ENCODE results near the gene CXXC5.

The CXXC5 gene

DNA sequence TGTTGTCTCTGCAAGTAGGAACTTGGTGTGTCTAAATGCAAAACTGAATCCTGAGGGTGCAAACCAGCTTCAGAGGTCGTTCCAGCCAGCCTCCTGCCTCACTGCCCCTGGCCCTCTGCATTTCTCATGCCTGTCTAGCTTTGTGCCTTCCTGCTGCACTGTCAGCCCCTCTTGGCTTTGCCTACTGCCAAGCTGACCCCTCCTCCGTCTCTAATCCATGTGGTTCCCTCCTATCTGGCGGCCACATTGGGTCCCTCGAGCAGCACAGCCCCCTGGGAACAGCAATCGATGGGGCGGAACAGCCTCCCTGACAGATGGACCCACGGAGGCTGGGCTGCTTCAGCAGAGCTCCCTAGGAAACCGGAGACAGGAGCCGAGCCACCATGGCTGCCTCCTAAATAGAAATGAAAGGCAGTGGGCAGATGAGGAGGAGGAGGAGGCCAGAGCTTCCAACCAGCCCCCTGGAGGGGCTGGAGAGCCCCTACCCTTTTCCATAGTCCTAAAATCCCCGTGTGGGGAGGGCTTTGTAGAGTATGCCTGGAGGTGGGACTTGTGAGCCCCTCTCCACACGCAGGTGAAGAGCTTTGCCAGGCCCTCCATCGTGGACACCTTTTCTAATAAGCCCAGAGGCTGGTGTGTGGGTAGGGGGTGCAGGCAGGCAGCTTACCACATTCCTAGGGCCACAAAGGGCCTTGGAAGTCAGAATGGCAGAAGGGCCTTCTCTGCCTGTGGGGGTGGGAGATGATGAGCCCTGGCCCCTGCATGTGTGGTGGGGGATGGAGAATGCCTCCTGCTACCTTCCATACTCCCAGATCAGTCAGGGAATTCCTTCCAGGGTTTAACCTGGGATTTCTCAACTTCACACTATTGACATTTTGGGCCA is 9.2 kb upstream of the CXXC5 start:
- no peak overlapping the region for H3K4me3 ChIP-seq (ENCODE audit: low read depth, low read length)
- DNase-seq (ENCODE audit: low read depth) = peak; percentile 31

DNA sequence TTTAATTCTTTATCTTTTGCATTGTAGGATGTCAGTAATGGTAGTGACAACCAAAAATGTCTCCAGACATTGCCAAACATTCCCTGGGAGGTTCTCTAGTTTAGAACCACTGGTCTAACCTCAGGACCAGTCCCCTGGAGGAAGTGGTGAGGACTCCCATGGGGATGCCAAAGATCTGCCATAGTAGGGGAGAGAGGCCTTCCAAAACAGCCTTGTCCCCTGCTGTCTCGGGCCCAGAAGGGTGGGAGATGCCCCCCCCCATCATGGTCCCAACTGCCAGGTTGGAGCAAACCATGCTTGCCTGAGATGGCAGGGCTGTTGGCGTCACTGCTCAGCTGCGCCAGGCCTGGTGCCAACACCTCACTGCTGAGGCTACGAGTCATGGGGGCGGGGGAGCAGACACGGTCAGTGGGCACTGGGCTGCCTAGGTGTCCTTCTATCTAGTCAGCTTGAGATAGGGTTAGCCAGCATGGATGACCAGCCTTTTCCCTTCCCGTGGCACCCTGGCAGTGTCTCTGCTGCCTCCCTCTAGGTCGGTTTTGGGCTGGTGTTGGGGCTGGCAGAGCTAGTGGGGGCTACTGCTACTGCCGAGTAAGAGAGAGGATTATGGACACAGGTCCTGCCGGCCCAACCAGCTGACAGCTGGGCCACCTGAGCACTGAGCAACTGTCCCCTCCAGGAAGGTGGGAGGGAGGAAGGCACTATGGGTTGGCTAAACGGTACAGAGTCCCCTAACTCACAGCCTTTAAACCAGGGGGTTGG is 8.3 kb upstream of the CXXC5 start:
- TF ChIP-seq, protein P1, sequence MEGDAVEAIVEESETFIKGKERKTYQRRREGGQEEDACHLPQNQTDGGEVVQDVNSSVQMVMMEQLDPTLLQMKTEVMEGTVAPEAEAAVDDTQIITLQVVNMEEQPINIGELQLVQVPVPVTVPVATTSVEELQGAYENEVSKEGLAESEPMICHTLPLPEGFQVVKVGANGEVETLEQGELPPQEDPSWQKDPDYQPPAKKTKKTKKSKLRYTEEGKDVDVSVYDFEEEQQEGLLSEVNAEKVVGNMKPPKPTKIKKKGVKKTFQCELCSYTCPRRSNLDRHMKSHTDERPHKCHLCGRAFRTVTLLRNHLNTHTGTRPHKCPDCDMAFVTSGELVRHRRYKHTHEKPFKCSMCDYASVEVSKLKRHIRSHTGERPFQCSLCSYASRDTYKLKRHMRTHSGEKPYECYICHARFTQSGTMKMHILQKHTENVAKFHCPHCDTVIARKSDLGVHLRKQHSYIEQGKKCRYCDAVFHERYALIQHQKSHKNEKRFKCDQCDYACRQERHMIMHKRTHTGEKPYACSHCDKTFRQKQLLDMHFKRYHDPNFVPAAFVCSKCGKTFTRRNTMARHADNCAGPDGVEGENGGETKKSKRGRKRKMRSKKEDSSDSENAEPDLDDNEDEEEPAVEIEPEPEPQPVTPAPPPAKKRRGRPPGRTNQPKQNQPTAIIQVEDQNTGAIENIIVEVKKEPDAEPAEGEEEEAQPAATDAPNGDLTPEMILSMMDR (IDR thresholded peaks at IDR 0.05; ENCODE audit: insufficient read depth, low read depth, low read length, missing control alignments) = no peak
- no peak for DNase-seq (ENCODE audit: low read depth)
- H3K4me3 ChIP-seq (ENCODE audit: low read depth, low read length) = no peak overlapping the region

More for the DNA sequence above, 9.2 kb upstream of the CXXC5 start:
- TF ChIP-seq, protein P1 (IDR thresholded peaks at IDR 0.05; ENCODE audit: insufficient read depth, low read depth, low read length, missing control alignments) = no peak

DNA sequence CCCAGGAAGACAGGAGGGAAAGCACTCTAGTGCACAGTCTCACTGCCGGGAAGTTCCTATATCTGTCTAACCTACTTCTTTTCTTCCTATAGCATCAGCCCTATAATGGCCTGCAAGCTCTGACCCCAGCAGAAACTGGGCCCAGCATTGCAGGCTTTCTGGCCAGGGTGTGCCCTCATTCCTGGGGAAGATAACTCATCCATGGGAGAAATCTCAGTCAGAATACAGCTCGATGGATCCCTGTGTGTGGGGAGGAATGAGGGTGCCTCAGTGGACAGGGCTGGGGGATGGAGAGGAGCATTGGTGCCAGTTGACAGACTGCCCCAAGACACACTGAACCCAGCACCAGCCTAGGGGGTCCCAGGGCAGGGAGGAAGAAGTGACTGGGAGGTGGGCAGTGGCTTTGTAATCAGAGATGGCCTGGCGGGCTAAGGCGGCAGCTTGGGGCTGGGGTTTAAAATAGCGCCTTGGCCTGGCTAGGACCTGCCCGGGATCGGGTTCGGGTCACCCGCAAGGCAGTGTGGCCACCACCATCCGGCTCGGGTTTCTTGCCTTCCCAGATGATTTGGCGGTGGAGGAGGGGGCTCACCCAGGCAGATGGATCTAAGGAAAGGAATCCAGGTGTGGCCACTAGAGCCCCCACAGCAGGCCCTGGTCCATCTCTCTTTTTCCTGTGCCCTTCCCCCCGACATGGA is 7.6 kb upstream of the CXXC5 start:
- no peak overlapping the region for H3K4me3 ChIP-seq (ENCODE audit: low read depth, low read length)
- DNase-seq (ENCODE audit: low read depth) = no peak
- TF ChIP-seq, protein P1 (IDR thresholded peaks at IDR 0.05; ENCODE audit: insufficient read depth, low read depth, low read length, missing control alignments) = no peak

DNA sequence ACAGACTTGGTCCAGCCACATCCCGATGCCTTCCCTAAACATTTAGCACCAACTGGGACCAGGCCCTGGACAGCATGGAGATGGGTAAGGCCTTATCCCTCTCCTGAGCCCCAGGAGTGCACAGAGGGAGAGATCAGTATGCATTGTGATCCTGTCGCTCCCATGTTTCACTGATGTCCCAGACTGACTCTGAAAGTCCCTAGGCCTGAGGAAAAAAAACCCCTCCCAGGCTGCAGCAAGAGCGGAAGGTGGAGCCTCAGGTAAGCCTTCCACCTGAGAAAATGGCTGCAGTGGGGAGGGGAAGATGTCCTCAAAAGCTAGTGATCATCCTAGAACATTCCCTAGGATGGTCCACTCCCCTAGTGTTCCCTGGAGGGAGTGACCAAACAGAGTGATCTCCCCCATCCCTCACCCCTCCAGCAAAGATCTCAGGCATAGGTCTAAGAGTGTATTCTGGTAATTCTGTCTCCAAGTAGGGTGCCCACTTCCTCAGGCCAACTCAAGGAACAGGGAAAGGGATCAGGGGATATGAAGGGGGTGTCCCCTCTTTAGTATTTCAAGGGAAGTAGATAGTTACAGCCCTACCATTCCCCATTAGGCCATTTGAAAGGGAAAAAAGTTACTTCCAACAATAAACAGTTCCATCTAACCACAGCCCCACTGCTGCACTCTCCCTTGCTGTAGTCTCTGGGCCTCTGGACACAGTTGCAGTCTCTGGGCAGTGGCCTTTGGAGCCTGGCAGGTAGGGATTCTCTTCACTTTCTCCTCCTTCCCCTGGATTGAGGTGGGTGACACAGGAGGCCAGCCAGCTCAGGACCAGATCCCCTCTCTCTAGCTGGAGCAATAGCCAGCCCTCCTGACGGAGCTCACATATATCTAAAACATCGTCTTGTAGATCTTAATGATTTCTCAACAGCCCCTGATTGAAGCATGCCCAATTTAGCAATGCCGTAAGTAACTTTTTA is 6.8 kb upstream of the CXXC5 start:
- DNase-seq (ENCODE audit: low read depth) = no peak
- TF ChIP-seq, protein P1 (IDR thresholded peaks at IDR 0.05; ENCODE audit: insufficient read depth, low read depth, low read length, missing control alignments) = no peak

DNA sequence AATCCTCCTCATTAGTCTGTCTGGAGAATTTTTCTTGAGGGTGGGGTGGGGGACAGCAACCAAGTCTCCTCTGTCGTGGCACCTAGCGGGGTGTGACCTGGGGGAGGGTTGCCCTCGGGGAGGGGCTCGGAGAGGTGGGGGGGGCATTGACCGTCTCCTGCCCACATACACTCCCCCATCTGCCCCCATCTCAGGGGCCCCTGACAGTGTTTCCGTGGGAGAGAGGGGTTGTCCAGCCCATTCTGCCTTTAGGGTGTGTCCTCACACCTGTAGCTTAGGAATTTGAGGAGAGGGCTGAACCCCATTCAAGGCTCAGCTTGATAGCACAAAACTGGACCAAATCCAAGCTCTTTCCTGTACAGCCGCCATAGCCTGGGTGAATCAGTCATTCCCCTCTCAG is 5.9 kb upstream of the CXXC5 start:
- H3K4me3 ChIP-seq (ENCODE audit: low read depth, low read length) = no peak overlapping the region
- TF ChIP-seq, protein P1 (IDR thresholded peaks at IDR 0.05; ENCODE audit: insufficient read depth, low read depth, low read length, missing control alignments) = no peak
- no peak for DNase-seq (ENCODE audit: low read depth)

More for the DNA sequence above, 6.8 kb upstream of the CXXC5 start:
- H3K4me3 ChIP-seq (ENCODE audit: low read depth, low read length) = no peak overlapping the region

Measured in GM12865 (cell line).